Measurements from ENCODE around the gene PKD1L1. TPM values are rescaled to one million over a fixed set of nuclear protein-coding genes. Genes with fewer than 3 reads are reported as not detected.

Gene PKD1L1
- polyA plus RNA-seq, 1 donor from 2014 or later: 2.0 TPM

- Histone ChIP-seq H3F3A (ENCODE audit: insufficient read depth, low read length, poor library complexity, severe bottlenecking) (no peaks in the 10 kb centered on the region), H3K27me3 (ENCODE audit: insufficient read depth, low read depth, low read length) (no peaks in the 10 kb centered on the region), H4K20me1 (ENCODE audit: insufficient read depth) (no peaks in the 10 kb centered on the region), H3K4me3 (ENCODE audit: low read length) (no peak overlapping the region), H2AFZ (ENCODE audit: low read depth, low read length) (no peak overlapping the region), H3K4me2 (ENCODE audit: low read length) (no peak overlapping the region), H3K27ac (ENCODE audit: low read length) (no peak overlapping the region), H3K9me3 (ENCODE audit: low read length) (no peaks in the 10 kb centered on the region), H3K9ac (ENCODE audit: low read length) (no peak overlapping the region), H3K79me2 (replicated peaks; ENCODE audit: insufficient read depth, low read length) (no peaks in the 10 kb centered on the region), H3K9me2 (ENCODE audit: insufficient read depth, low read length) (no peaks in the 10 kb centered on the region), H3K36me3 (ENCODE audit: insufficient read depth, low read length) (no peaks in the 10 kb centered on the region)
- TF ChIP-seq, protein P1, sequence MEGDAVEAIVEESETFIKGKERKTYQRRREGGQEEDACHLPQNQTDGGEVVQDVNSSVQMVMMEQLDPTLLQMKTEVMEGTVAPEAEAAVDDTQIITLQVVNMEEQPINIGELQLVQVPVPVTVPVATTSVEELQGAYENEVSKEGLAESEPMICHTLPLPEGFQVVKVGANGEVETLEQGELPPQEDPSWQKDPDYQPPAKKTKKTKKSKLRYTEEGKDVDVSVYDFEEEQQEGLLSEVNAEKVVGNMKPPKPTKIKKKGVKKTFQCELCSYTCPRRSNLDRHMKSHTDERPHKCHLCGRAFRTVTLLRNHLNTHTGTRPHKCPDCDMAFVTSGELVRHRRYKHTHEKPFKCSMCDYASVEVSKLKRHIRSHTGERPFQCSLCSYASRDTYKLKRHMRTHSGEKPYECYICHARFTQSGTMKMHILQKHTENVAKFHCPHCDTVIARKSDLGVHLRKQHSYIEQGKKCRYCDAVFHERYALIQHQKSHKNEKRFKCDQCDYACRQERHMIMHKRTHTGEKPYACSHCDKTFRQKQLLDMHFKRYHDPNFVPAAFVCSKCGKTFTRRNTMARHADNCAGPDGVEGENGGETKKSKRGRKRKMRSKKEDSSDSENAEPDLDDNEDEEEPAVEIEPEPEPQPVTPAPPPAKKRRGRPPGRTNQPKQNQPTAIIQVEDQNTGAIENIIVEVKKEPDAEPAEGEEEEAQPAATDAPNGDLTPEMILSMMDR (IDR thresholded peaks at IDR 0.05; ENCODE audit: poor library complexity, severe bottlenecking): no peak
- peak; percentile 26 for TF ChIP-seq EP300 (conservative IDR thresholded peaks at IDR 0.05; ENCODE audit: poor library complexity, severe bottlenecking)
These were observed 102.0 kb downstream of the PKD1L1 start for GRCh38 chr7:47846138-47846836.

- Histone ChIP-seq H3K9ac (ENCODE audit: low read length) (no peak overlapping the region), H3K36me3 (ENCODE audit: insufficient read depth, low read length) (no peaks in the 10 kb centered on the region), H3K9me2 (ENCODE audit: insufficient read depth, low read length) (no peaks in the 10 kb centered on the region), H3K4me3 (ENCODE audit: low read length) (no peak overlapping the region), H4K20me1 (ENCODE audit: insufficient read depth) (no peaks in the 10 kb centered on the region), H3K27me3 (ENCODE audit: insufficient read depth, low read depth, low read length) (no peaks in the 10 kb centered on the region), H3K4me2 (ENCODE audit: low read length) (no peak overlapping the region), H3F3A (ENCODE audit: insufficient read depth, low read length, poor library complexity, severe bottlenecking) (no peaks in the 10 kb centered on the region), H3K9me3 (ENCODE audit: low read length) (no peaks in the 10 kb centered on the region), H3K27ac (ENCODE audit: low read length) (no peak overlapping the region), H2AFZ (ENCODE audit: low read depth, low read length) (no peak overlapping the region), H3K79me2 (replicated peaks; ENCODE audit: insufficient read depth, low read length) (no peaks in the 10 kb centered on the region)
- TF ChIP-seq SMC3 (conservative IDR thresholded peaks at IDR 0.05; ENCODE audit: poor library complexity) (no peak), EP300 (conservative IDR thresholded peaks at IDR 0.05; ENCODE audit: poor library complexity, severe bottlenecking) (no peak), RAD21 (conservative IDR thresholded peaks at IDR 0.05) (no peak), POLR2AphosphoS5 (IDR thresholded peaks at IDR 0.05) (no peak), MXI1 (conservative IDR thresholded peaks at IDR 0.05; ENCODE audit: poor library complexity, severe bottlenecking) (no peak), TAF1 (IDR thresholded peaks at IDR 0.05; ENCODE audit: low read depth) (no peak), EZH2 (IDR thresholded peaks at IDR 0.05; ENCODE audit: borderline replicate concordance, insufficient read depth, low read length, poor library complexity, severe bottlenecking) (no peak)
- TF ChIP-seq, protein P1 (IDR thresholded peaks at IDR 0.05; ENCODE audit: poor library complexity, severe bottlenecking): no peak
- TF ChIP-seq, protein P2, sequence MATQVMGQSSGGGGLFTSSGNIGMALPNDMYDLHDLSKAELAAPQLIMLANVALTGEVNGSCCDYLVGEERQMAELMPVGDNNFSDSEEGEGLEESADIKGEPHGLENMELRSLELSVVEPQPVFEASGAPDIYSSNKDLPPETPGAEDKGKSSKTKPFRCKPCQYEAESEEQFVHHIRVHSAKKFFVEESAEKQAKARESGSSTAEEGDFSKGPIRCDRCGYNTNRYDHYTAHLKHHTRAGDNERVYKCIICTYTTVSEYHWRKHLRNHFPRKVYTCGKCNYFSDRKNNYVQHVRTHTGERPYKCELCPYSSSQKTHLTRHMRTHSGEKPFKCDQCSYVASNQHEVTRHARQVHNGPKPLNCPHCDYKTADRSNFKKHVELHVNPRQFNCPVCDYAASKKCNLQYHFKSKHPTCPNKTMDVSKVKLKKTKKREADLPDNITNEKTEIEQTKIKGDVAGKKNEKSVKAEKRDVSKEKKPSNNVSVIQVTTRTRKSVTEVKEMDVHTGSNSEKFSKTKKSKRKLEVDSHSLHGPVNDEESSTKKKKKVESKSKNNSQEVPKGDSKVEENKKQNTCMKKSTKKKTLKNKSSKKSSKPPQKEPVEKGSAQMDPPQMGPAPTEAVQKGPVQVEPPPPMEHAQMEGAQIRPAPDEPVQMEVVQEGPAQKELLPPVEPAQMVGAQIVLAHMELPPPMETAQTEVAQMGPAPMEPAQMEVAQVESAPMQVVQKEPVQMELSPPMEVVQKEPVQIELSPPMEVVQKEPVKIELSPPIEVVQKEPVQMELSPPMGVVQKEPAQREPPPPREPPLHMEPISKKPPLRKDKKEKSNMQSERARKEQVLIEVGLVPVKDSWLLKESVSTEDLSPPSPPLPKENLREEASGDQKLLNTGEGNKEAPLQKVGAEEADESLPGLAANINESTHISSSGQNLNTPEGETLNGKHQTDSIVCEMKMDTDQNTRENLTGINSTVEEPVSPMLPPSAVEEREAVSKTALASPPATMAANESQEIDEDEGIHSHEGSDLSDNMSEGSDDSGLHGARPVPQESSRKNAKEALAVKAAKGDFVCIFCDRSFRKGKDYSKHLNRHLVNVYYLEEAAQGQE (IDR thresholded peaks at IDR 0.05; ENCODE audit: borderline replicate concordance): no peak
These were observed 104.0 kb downstream of the PKD1L1 start for GRCh38 chr7:47844311-47844710.

Measured in neural cell (in vitro differentiated cells).